Ovary (tissue), 9 donors: ENCODE results near the gene STEAP1B. TPM values are rescaled to one million over a fixed set of nuclear protein-coding genes. Genes with fewer than 3 reads are reported as not detected.

Experiments used
- DNase-seq, 5 donors: peaks; one replicate each; pipeline ENCODE4 v3.0.0-alpha.2; 2019 to 2020
- H3K27ac ChIP-seq, 2 donors: fragments of 200-600 bp; one replicate each; pipeline versions ENCODE4 v1.5.1 to v1.8.0; 2019 to 2022
- H3K27me3 ChIP-seq: fragments of 200-600 bp; one replicate; pipeline ENCODE4 v1.8.0; 2022
- H3K36me3 ChIP-seq: fragments of 200-600 bp; sonication (generic); one replicate; pipeline ENCODE4 v1.5.1; 2019
- H3K4me1 ChIP-seq: one replicate; pipeline ENCODE4 v1.8.1; 2013; ENCODE audit warnings: mild to moderate bottlenecking, moderate library complexity; ENCODE audit not compliant: insufficient read depth
- H3K4me3 ChIP-seq: fragments of 200-600 bp; sonication (generic); one replicate; pipeline ENCODE4 v1.5.1; 2017
- H3K9me3 ChIP-seq, 2 donors: fragments of 200-600 bp in 1 of 2; sonication (generic) in 1 of 2; one replicate each; pipeline versions ENCODE4 v1.5.1 to v1.8.1; 2013 to 2019; ENCODE audit warnings: mild to moderate bottlenecking in 1 of 2, moderate library complexity in 1 of 2
- CTCF ChIP-seq, 3 donors: fragments of 450-650 bp in 2 of 3; fragments of 200-600 bp in 1 of 3; IDR thresholded peaks; one replicate each; pipeline versions ENCODE4 v1.5.1 to v1.8.0; 2016 to 2022; ENCODE audit warnings: antibody characterized with exemption in 3 of 3, mild to moderate bottlenecking in 1 of 3
- EP300 ChIP-seq: sonication (generic); formaldehyde crosslinking; IDR thresholded peaks from one replicate; pipeline ENCODE4 v1.6.1; 2017; ENCODE audit warnings: antibody characterized with exemption
- POLR2A ChIP-seq: fragments of 450-650 bp; IDR thresholded peaks from one replicate; pipeline ENCODE4 v1.6.1; 2017; ENCODE audit warnings: antibody characterized with exemption, mild to moderate bottlenecking, moderate library complexity
- WGBS, 3 donors: extraction: QIAGEN DNeasy Blood & Tissue Kit in 1 of 3; methylation state at CpG; one replicate each; pipeline versions ENCODE4 v1.1.5 to v1.1.7; 2013 to 2017; 5-methylcytosine and 5-hydroxymethylcytosine counted together
- intact Hi-C, 4 donors: fragments of 100-400 bp; cut with DNase I; formaldehyde crosslinking; loops; one replicate each; pipeline versions ENCODE4 v1.11.0 to v1.15.1; 2022 to 2023
- polyA plus RNA-seq, 2 donors: library from polyadenylated mRNA; stranded (reverse); fragments of 200-250 nt in 1 of 2; fragments of 350-450 nt in 1 of 2; fragmentation: Illumina TruSeq in 1 of 2; extraction: RNeasy Lipid Tissue Mini Kit (QIAGEN cat#74804) in 1 of 2; gene quantifications; one replicate each; pipeline ENCODE4 v1.2.3, GENCODE V29; 2013 to 2014
- total RNA-seq, 7 donors: library from RNA; depleted of rRNA in 2 of 7; stranded (reverse); fragments of >200 nt in 2 of 7; fragmentation: NEBNext Ultra II Directional in 3 of 7; extraction: Animal tissue kit (Norgen Biotek cat#: 25700) in 3 of 7; gene quantifications; one replicate each; pipeline versions ENCODE4 v1.1.0 to v1.2.4, GENCODE V29; 2016 to 2023
- donor health status: DM: no; HTN: no; CAD: no; lungs with moderate emphysema.
- donor health status: DM: no; HTN: no; CAD: no.
- donor health status: Bipolar disorder and iron deficiency.
- donor health status: DM: yes; HTN: yes; CAD: no.
- donor health status: DM: no; HTN: no; CAD: no.
- donor health status: DM: yes; HTN: yes; CAD: no.

Gene STEAP1B
- total and polyA plus RNA-seq, 9 donors: 0.25 to 0.78 (median 0.37) TPM; not detected in 1

DNA sequence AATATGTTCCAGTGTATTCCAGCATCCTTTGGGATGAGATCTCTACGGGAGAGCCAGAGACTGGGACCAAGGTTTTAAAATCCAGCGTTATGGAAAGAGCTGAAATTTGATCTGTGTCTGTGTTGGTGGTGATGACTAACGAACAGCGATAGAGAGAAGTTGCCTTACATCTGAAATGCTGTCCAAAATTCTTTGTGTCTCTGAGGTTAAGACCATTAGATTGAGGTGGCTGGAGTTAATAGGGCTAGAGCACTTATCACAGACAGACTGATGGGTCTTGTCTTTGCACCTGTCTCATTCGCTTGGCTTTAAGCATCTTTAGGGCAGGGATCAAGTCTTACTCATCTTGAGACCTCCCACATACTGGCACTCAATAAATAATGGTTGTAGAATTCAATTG lies 102.0 kb downstream of the STEAP1B start:
- intact Hi-C loops: no loop called here
- WGBS, 3 donors: 32 to 53% (median 41%) methylated on average over 5 of the region's 5 CpGs
- TF ChIP-seq CTCF (IDR thresholded peaks at IDR 0.05) (no peak), EP300 (no peak), POLR2A (no peak)

GRCh38 chr7:22395222-22395621 lies 104.8 kb downstream of the STEAP1B start:
- WGBS, 3 donors: 66 to 70% methylated on average over 6 of the region's 6 CpGs; no CpG with 5 or more reads in 1 of the 3 donors
- Histone ChIP-seq H3K4me1 (no peaks in the 10 kb centered on the region), H3K9me3 (no peaks in the 10 kb centered on the region), H3K36me3 (no peaks in the 10 kb centered on the region), H3K4me3 (no peak overlapping the region), H3K27me3 (no peaks in the 10 kb centered on the region), H3K27ac (no peak overlapping the region)
- no peak for TF ChIP-seq POLR2A
- no peak for DNase-seq
- intact Hi-C loops: no loop called here

More for the DNA sequence above, 102.0 kb downstream of the STEAP1B start:
- Histone ChIP-seq H3K4me1 (no peaks in the 10 kb centered on the region), H3K9me3 (no peaks in the 10 kb centered on the region), H3K4me3 (no peak overlapping the region), H3K36me3 (no peaks in the 10 kb centered on the region), H3K27ac (no peak overlapping the region), H3K27me3 (no peaks in the 10 kb centered on the region)
- DNase-seq: no peak

GRCh38 chr7:22394739-22395138 lies 105.2 kb downstream of the STEAP1B start:
- H3K4me1 ChIP-seq: no peaks in the 10 kb centered on the region
- no peak for DNase-seq
- 83 to 89% (median 86%) methylated on average over 3 of the region's 3 CpGs for WGBS, 3 donors
- no peaks in the 10 kb centered on the region for H3K9me3 ChIP-seq
- intact Hi-C loops: no loop called here
- no peaks in the 10 kb centered on the region for H3K27me3 ChIP-seq
- no peak overlapping the region for H3K4me3 ChIP-seq
- TF ChIP-seq EP300 (no peak), CTCF (IDR thresholded peaks at IDR 0.05) (no peak), POLR2A (no peak)
- no peaks in the 10 kb centered on the region for H3K36me3 ChIP-seq
- no peak overlapping the region for H3K27ac ChIP-seq

DNA sequence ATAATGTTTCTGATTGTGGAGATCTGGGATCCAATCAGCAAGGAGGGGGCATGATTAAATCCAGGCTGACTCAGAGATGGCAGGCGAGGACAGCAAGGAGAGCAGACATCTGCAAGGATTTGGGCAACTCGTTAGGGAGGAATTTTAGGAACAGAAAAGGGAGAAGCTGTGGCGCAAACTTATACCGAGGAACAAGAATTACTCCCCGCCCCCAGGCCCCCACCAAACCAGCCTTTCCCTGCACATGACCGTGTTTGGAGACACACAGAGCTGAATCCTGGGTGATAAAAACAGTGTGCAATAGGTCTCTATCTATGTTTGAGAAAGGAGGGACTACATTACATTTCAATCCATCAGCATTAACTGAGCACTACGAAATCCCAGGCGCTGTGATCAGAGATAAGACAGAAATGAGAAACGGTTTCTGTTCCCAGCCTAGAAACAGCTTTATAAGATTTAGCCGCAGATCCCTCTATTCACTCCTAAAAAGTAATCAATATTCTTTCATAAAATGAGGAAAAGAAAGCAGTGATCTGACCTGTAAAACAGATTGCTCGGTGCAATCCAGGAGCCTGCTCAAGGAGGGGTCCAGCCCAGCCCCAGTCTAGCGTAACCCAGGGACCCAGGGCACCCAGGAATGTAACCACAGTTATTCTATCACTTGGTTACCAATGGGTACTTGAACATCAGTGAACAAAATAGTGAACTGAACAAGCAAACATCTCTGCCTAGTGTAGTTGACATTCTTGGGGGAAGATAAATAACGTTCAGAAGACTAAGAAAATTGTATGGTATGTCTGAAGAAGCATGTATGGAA lies 105.9 kb downstream of the STEAP1B start:
- no peak overlapping the region for H3K27ac ChIP-seq
- no peaks in the 10 kb centered on the region for H3K27me3 ChIP-seq
- WGBS, 3 donors: 46 to 59% (median 48%) methylated on average over 13 of the region's 13 CpGs
- intact Hi-C loops: no loop called here
- H3K4me1 ChIP-seq: no peaks in the 10 kb centered on the region
- DNase-seq: no peak
- H3K36me3 ChIP-seq: no peaks in the 10 kb centered on the region
- no peak for TF ChIP-seq POLR2A
- TF ChIP-seq EP300: no peak
- TF ChIP-seq CTCF (IDR thresholded peaks at IDR 0.05): no peak
- H3K9me3 ChIP-seq: no peaks in the 10 kb centered on the region
- H3K4me3 ChIP-seq: no peak overlapping the region

- no peaks in the 10 kb centered on the region for H3K36me3 ChIP-seq
- 61 to 66% (median 64%) methylated on average over 1 of the region's 1 CpG for WGBS, 3 donors
- intact Hi-C loops: no loop called here
- H3K4me3 ChIP-seq: no peak overlapping the region
- H3K27me3 ChIP-seq: no peaks in the 10 kb centered on the region
- no peak for TF ChIP-seq CTCF (IDR thresholded peaks at IDR 0.05)
- TF ChIP-seq EP300: no peak
- no peak for TF ChIP-seq POLR2A
- H3K9me3 ChIP-seq: no peaks in the 10 kb centered on the region
- no peak overlapping the region for H3K27ac ChIP-seq
- no peaks in the 10 kb centered on the region for H3K4me1 ChIP-seq
- DNase-seq: no peak
These were observed 109.5 kb downstream of the STEAP1B start for GRCh38 chr7:22390516-22390915.
